ENCODE measurements around the gene LDB2. TPM values are rescaled to one million over a fixed set of nuclear protein-coding genes. Genes with fewer than 3 reads are reported as not detected.

The LDB2 gene
- total and polyA plus RNA-seq, 11 donors: 9.5 to 38.7 (median 26.3) TPM

GRCh38 chr4:16809064-16809463 is 89.4 kb downstream of the LDB2 start:
- DNase-seq (no peak), ATAC-seq (no peak)
- WGBS, 4 donors: 95 to 99% (median 96%) methylated on average over 2 of the region's 2 CpGs
- H3K36me3 ChIP-seq: peaks cover 0 to 15% (median 0%) of the 10 kb centered on the region in 9 donors
- no peak overlapping the region for H3K27ac ChIP-seq
- TF ChIP-seq POLR2A (IDR thresholded peaks at IDR 0.05) (no peak), CTCF (IDR thresholded peaks at IDR 0.05) (no peak)
- intact Hi-C loops (cut with DNase I): no loop called here
- H3K4me3 ChIP-seq: no peak overlapping the region
- peaks cover 0 to 8% (median 0%) of the 10 kb centered on the region in 9 donors for H3K27me3 ChIP-seq
- H3K4me1 ChIP-seq: peaks cover 0 to 9% (median 0%) of the 10 kb centered on the region in 12 donors
- peaks cover 0 to 18% (median 5%) of the 10 kb centered on the region in 12 donors for H3K9me3 ChIP-seq

GRCh38 chr4:16807355-16807754 is 91.1 kb downstream of the LDB2 start:
- no peak overlapping the region for H3K27ac ChIP-seq
- H3K36me3 ChIP-seq: peaks cover 0 to 10% (median 0%) of the 10 kb centered on the region in 9 donors
- H3K4me1 ChIP-seq: peaks cover 0 to 4% (median 0%) of the 10 kb centered on the region in 12 donors
- no peaks in the 10 kb centered on the region for H3K27me3 ChIP-seq
- intact Hi-C loops (cut with DNase I): no loop called here
- H3K4me3 ChIP-seq: no peak overlapping the region
- ATAC-seq (no peak), DNase-seq (no peak)
- no peak for TF ChIP-seq POLR2A (IDR thresholded peaks at IDR 0.05)
- no peak for TF ChIP-seq CTCF (IDR thresholded peaks at IDR 0.05)
- peaks cover 0 to 18% (median 5%) of the 10 kb centered on the region in 12 donors for H3K9me3 ChIP-seq

DNA sequence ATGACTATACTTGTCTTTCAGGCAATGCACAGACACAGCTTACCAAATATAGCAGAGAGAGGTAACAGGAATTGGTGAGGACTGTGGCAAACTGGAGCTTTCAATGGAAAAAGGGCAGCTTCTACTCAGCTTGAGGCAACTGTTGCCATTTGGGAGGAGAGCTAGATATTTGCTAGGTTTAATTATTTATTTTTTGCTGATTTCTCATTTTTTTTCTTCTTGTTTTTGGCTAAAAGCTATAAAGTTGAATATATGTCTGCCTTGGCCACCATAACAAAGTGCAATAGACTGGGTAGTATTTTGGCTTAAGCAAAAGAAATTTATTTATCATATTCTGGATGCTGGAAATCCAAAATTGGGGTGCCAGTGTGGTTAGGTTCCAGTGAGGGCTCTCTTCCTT is 93.9 kb downstream of the LDB2 start:
- intact Hi-C loops (cut with DNase I): no loop called here
- no peaks in the 10 kb centered on the region for H3K27me3 ChIP-seq
- no peak overlapping the region for H3K27ac ChIP-seq
- ATAC-seq: no peak
- H3K36me3 ChIP-seq: peaks cover 0 to 12% (median 0%) of the 10 kb centered on the region in 9 donors
- no peak overlapping the region for H3K4me3 ChIP-seq
- no peaks in the 10 kb centered on the region for H3K4me1 ChIP-seq
- peaks cover 0 to 15% (median 5%) of the 10 kb centered on the region in 12 donors for H3K9me3 ChIP-seq
- DNase-seq: no peak
- TF ChIP-seq POLR2A (IDR thresholded peaks at IDR 0.05): no peak
- no peak for TF ChIP-seq CTCF (IDR thresholded peaks at IDR 0.05)

- H3K27ac ChIP-seq: peak overlapping the region in 6 of 12 donors; percentile 0 to 49 (median 30)
- WGBS, 4 donors: 75 to 87% (median 80%) methylated on average over 3 of the region's 3 CpGs
- peak in 1 of 5 donors; percentile 41 for DNase-seq
Measured at GRCh38 chr4:16802044-16802443, 96.4 kb downstream of the LDB2 start.

More at GRCh38 chr4:16802044-16802443, 96.4 kb downstream of the LDB2 start:
- H3K27me3 ChIP-seq: no peaks in the 10 kb centered on the region
- intact Hi-C loops (cut with DNase I): no loop called here
- peaks cover 0 to 4% (median 0%) of the 10 kb centered on the region in 12 donors for H3K9me3 ChIP-seq
- ATAC-seq: peak in 2 of 4 donors; percentile 29 to 60
- no peaks in the 10 kb centered on the region for H3K4me1 ChIP-seq
- peaks cover 0 to 4% (median 0%) of the 10 kb centered on the region in 9 donors for H3K36me3 ChIP-seq
- TF ChIP-seq CTCF (IDR thresholded peaks at IDR 0.05) (no peak), POLR2A (IDR thresholded peaks at IDR 0.05) (no peak)
- H3K4me3 ChIP-seq: no peak overlapping the region

Data from heart left ventricle (tissue), 16 donors.